Right lobe of liver (tissue), 6 donors: ENCODE data around the gene C3orf20. TPM values are rescaled to one million over a fixed set of nuclear protein-coding genes. Genes with fewer than 3 reads are reported as not detected.

Source experiments
- ATAC-seq, 4 donors: fragments of 200-7000 bp; cut with Tn5 transposase; one replicate each; pipeline ENCODE4 v1.9.1; 2020; ENCODE audit warnings: mild to moderate bottlenecking in 4 of 4, moderate library complexity in 4 of 4
- DNase-seq, 3 donors: peaks; one replicate each; pipeline ENCODE4 v3.0.0-alpha.2; 2020
- H3K27ac ChIP-seq, 3 donors: fragments of 200-600 bp; one replicate each; pipeline ENCODE4 v1.8.0; 2022
- H3K27me3 ChIP-seq, 2 donors: fragments of 200-600 bp; one replicate each; pipeline ENCODE4 v1.8.0; 2022
- H3K36me3 ChIP-seq, 4 donors: fragments of 200-600 bp; sonication (generic) in 1 of 4; one replicate each; pipeline versions ENCODE4 v1.5.1 to v1.8.0; 2017 to 2022; ENCODE audit warnings: control low read depth in 1 of 4
- H3K4me1 ChIP-seq, 4 donors: fragments of 200-600 bp; sonication (generic) in 1 of 4; one replicate each; pipeline versions ENCODE4 v1.5.1 to v1.8.0; 2017 to 2022; ENCODE audit warnings: control low read depth in 1 of 4
- H3K4me3 ChIP-seq, 3 donors: fragments of 200-600 bp; one replicate each; pipeline ENCODE4 v1.8.0; 2022
- H3K9me3 ChIP-seq, 4 donors: fragments of 200-600 bp; sonication (generic) in 1 of 4; one replicate each; pipeline versions ENCODE4 v1.5.1 to v1.8.0; 2017 to 2022; ENCODE audit warnings: control low read depth in 1 of 4
- POLR2A ChIP-seq: fragments of 450-650 bp; IDR thresholded peaks from one replicate; pipeline ENCODE4 v1.6.1; 2017; ENCODE audit warnings: antibody characterized with exemption, mild to moderate bottlenecking
- WGBS: methylation state at CpG from one replicate; pipeline ENCODE4 v1.1.6; 2018; ENCODE audit warnings: low coverage, low lambda C conversion rate; ENCODE audit not compliant: insufficient coverage; ENCODE audit errors: missing lambda C conversion rate; 5-methylcytosine and 5-hydroxymethylcytosine counted together
- intact Hi-C, 2 donors: fragments of 100-400 bp; cut with DNase I; formaldehyde crosslinking; loops; one replicate each; pipeline versions ENCODE4 v1.11.2 to v1.14.1; 2022
- total RNA-seq, 6 experiments: library from RNA; depleted of rRNA in 2 of 6; stranded (reverse); fragments of >200 nt in 2 of 6; fragmentation: NEBNext Ultra II Directional in 3 of 6; extraction: Animal tissue kit (Norgen Biotek cat#: 25700) in 3 of 6; gene quantifications; one replicate each; pipeline versions ENCODE4 v1.1.0 to v1.2.4, GENCODE V29; 2016 to 2023
- TF ChIP-seq, protein P1 (sequence below), 4 donors: fragments of 200-600 bp in 3 of 4; fragments of 450-650 bp in 1 of 4; IDR thresholded peaks; one replicate each; pipeline versions ENCODE4 v1.5.1 to v1.8.0; 2016 to 2022; ENCODE audit warnings: antibody characterized with exemption in 4 of 4, mild to moderate bottlenecking in 2 of 4
- donor health status: DM: no; HTN: yes; CAD: no.
- donor health status: DM: no; HTN: no; CAD: no.
- donor health status: DM: no; HTN: no; CAD: no.
- donor health status: DM: no; HTN: yes; CAD: no.
- donor health status: DM: no; HTN: yes; CAD: no.

The C3orf20 gene
- total RNA-seq, 6 experiments from 2014 or later = 0.09 to 0.11 TPM; not detected in 4

DNA sequence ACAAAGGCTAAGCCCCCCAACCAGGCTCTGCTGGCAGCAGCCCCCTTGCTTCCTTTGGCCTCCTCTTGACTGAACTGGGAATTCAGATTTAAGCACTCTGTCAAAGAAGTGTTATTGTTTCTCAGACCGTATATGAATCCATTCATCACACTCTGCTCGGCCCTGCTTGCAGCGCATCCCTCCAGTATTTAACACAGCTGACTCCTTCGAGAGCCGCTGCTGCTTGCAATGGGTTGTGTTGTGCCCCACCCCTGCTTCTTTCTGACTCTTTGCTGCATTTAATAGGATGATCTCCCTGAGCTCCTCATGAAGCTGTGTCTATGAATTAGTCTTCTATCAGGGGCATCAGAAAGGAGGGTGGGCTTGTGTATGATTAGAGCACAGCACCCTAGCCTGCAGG lies 31.2 kb downstream of the C3orf20 start:
- WGBS = 88% methylated on average over 5 of the region's 5 CpGs
- TF ChIP-seq, protein P1, sequence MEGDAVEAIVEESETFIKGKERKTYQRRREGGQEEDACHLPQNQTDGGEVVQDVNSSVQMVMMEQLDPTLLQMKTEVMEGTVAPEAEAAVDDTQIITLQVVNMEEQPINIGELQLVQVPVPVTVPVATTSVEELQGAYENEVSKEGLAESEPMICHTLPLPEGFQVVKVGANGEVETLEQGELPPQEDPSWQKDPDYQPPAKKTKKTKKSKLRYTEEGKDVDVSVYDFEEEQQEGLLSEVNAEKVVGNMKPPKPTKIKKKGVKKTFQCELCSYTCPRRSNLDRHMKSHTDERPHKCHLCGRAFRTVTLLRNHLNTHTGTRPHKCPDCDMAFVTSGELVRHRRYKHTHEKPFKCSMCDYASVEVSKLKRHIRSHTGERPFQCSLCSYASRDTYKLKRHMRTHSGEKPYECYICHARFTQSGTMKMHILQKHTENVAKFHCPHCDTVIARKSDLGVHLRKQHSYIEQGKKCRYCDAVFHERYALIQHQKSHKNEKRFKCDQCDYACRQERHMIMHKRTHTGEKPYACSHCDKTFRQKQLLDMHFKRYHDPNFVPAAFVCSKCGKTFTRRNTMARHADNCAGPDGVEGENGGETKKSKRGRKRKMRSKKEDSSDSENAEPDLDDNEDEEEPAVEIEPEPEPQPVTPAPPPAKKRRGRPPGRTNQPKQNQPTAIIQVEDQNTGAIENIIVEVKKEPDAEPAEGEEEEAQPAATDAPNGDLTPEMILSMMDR (IDR thresholded peaks at IDR 0.05) = no peak
- no peak for TF ChIP-seq POLR2A

DNA sequence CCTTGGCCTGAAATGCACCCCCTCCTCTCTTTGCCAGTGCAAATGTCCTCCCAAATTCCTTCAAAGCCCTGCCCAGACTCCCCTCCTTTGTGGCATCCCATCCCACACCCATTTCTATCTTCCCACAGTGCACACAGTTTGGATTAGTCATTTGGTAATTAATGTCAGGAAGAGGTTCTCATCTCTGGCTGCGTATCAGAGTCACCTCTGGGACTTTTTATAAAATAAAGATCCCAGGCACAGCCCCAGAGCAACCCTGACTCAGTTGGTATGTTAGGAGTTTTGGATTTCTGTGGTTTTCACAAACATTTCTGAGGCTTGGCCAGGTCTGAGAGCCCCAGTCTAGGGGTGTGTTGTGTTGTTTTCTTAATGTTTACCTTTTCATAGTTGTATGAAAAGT lies 41.6 kb downstream of the C3orf20 start:
- Histone ChIP-seq H3K27ac (no peak overlapping the region), H3K4me3 (no peak overlapping the region), H3K4me1 (no peaks in the 10 kb centered on the region), H3K27me3 (no peaks in the 10 kb centered on the region), H3K36me3 (no peaks in the 10 kb centered on the region), H3K9me3 (no peaks in the 10 kb centered on the region)
- ATAC-seq = no peak
- TF ChIP-seq, protein P1 (IDR thresholded peaks at IDR 0.05) = no peak
- no peak for TF ChIP-seq POLR2A
- intact Hi-C loops = no loop called here
- 42% methylated on average over 1 of the region's 1 CpG for WGBS
- no peak for DNase-seq

More for the DNA sequence above, 31.2 kb downstream of the C3orf20 start:
- DNase-seq (no peak), ATAC-seq (no peak)
- Histone ChIP-seq H3K9me3 (no peaks in the 10 kb centered on the region), H3K27me3 (no peaks in the 10 kb centered on the region), H3K36me3 (no peaks in the 10 kb centered on the region), H3K4me3 (no peak overlapping the region), H3K27ac (no peak overlapping the region), H3K4me1 (no peaks in the 10 kb centered on the region)
- intact Hi-C loops = no loop called here

DNA sequence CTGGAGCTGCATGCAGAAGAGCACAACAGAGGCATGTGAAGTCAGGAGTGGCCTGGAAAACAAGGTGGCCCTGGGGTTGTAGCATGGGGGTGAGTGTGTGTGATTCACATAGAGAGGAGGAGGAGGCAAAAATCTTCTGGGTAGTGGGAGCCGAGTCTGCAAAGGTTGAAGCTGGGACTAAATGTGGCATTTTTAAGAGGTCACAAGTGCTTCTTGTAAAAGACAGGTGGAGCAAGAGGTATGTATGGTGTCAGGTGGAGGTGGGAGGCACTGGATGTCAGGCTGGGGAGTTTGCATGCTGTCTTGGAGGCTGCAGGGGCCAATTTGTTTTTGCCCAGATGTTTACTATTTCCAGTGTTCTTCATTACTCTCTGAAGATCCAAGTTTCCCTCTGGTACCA lies 42.4 kb downstream of the C3orf20 start:
- H3K4me1 ChIP-seq = no peaks in the 10 kb centered on the region
- no peak overlapping the region for H3K27ac ChIP-seq
- DNase-seq = no peak
- TF ChIP-seq, protein P1 (IDR thresholded peaks at IDR 0.05) = no peak
- TF ChIP-seq POLR2A = no peak
- no peak for ATAC-seq
- intact Hi-C loops = no loop called here
- H3K9me3 ChIP-seq = no peaks in the 10 kb centered on the region
- 67% methylated on average over 1 of the region's 1 CpG for WGBS
- no peaks in the 10 kb centered on the region for H3K27me3 ChIP-seq
- H3K4me3 ChIP-seq = no peak overlapping the region
- H3K36me3 ChIP-seq = no peaks in the 10 kb centered on the region

DNA sequence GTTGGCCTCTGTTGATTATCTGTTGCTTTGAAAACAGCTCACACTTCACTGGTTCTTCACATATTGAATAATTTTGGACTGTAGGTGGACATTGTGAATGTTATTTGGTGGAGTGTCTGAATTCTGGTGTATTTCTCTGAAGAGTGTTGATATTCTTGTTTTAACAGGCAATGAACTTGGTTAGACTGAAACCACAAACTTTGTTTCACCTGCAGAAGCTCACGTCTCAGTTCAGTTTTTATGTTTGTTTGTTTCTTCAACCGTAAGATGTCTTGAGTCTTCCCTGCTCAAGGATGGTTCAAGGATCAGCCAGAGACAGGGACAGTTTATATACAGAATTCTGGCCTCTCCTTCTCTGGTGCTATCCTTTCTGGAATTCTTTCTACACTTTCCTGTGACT lies 43.6 kb downstream of the C3orf20 start:
- no peaks in the 10 kb centered on the region for H3K9me3 ChIP-seq
- H3K36me3 ChIP-seq = no peaks in the 10 kb centered on the region
- no peaks in the 10 kb centered on the region for H3K27me3 ChIP-seq
- no peak overlapping the region for H3K4me3 ChIP-seq
- no peak overlapping the region for H3K27ac ChIP-seq
- TF ChIP-seq, protein P1 (IDR thresholded peaks at IDR 0.05) = no peak
- no peak for TF ChIP-seq POLR2A
- no peak for ATAC-seq
- H3K4me1 ChIP-seq = no peaks in the 10 kb centered on the region
- no peak for DNase-seq
- 95% methylated on average over 2 of the region's 2 CpGs for WGBS
- intact Hi-C loops = no loop called here

DNA sequence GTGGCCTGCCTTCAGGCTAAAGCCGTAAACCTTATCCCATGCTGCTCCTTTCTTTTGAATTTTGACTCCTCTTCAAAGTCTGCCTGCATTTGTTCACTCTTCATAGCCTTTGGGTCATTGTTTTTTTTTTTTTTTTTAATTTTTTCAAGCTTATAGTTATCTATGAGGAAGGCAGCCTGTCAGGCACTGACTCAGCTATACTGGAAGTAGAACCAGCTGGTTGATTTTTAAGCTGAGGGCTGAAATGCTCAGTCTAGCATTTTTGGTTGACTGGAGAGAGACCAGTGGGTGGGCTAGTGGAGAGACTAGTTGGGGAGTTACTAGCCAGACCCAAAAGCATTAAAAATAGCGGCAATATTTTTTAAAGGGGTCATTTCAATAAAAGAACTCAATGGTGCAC lies 44.1 kb downstream of the C3orf20 start:
- Histone ChIP-seq H3K36me3 (no peaks in the 10 kb centered on the region), H3K9me3 (no peaks in the 10 kb centered on the region), H3K27ac (no peak overlapping the region), H3K4me3 (no peak overlapping the region), H3K4me1 (peaks cover 0 to under 1% (median 0%) of the 10 kb centered on the region in 4 donors), H3K27me3 (no peaks in the 10 kb centered on the region)
- WGBS = 95% methylated on average over 2 of the region's 2 CpGs
- no peak for TF ChIP-seq POLR2A
- TF ChIP-seq, protein P1 (IDR thresholded peaks at IDR 0.05) = no peak
- ATAC-seq (no peak), DNase-seq (no peak)
- intact Hi-C loops = no loop called here
